ENCODE measurements around the gene DCPS.

GRCh38 chr11:126311401-126312291 is 7.8 kb downstream of the DCPS start:
- TF ChIP-seq EZH2 (IDR thresholded peaks at IDR 0.05; ENCODE audit: borderline replicate concordance, low read depth, low read length, poor library complexity, severe bottlenecking) (no peak), CTCF (conservative IDR thresholded peaks at IDR 0.05; ENCODE audit: low read depth, low read length) (no peak)
